Measurements from ENCODE around the gene ADAMTS17.

- TF ChIP-seq CTCF (conservative IDR thresholded peaks at IDR 0.05; ENCODE audit: low read depth, low read length) (no peak), EZH2 (IDR thresholded peaks at IDR 0.05; ENCODE audit: borderline replicate concordance, low read depth, low read length, poor library complexity, severe bottlenecking) (no peak)
Measured at GRCh38 chr15:100314809-100315400, 26.9 kb downstream of the ADAMTS17 start.
